Body of pancreas (tissue), 4 donors: Measurements from ENCODE around the gene CDK11B. TPM values are rescaled to one million over a fixed set of nuclear protein-coding genes. Genes with fewer than 3 reads are reported as not detected.

ENCODE experiments used
- ATAC-seq: fragments of 150-250 bp; one replicate; pipeline ENCODE4 v1.9.1; 2016
- DNase-seq, 4 donors: peaks; one replicate each; pipeline ENCODE4 v3.0.0-alpha.2; 2019
- H3K27ac ChIP-seq, 4 donors: fragments of 200-600 bp; sonication (generic); 1 replicate in 3 of 4; 2 replicates in 1 of 4; pipeline versions ENCODE4 v1.5.1 to v1.6.1; 2016 to 2019; ENCODE audit warnings: mild to moderate bottlenecking in 1 of 4, mixed read lengths in 1 of 4, moderate library complexity in 1 of 4
- H3K27me3 ChIP-seq, 2 donors: fragments of 200-600 bp; sonication (generic); one replicate each; pipeline ENCODE4 v1.6.0; 2016; ENCODE audit warnings: mild to moderate bottlenecking in 1 of 2
- H3K36me3 ChIP-seq, 2 donors: fragments of 200-600 bp; sonication (generic); replicated peaks in 1 of 2; 2 replicates each; pipeline ENCODE4 v1.5.1; 2016; ENCODE audit warnings: low read depth in 2 of 2; ENCODE audit not compliant: insufficient read depth in 1 of 2
- H3K4me1 ChIP-seq: fragments of 200-600 bp; sonication (generic); one replicate; pipeline ENCODE4 v1.6.0; 2016
- H3K4me3 ChIP-seq, 2 donors: fragments of 200-600 bp; sonication (generic); 1 replicate in 1 of 2; 2 replicates in 1 of 2; pipeline ENCODE4 v1.5.1; 2016 to 2019
- H3K9me3 ChIP-seq, 3 donors: fragments of 200-600 bp; sonication (generic); 1 replicate in 2 of 3; 2 replicates in 1 of 3; pipeline ENCODE4 v1.5.1; 2016
- CTCF ChIP-seq, 7 experiments: fragments of 450-650 bp in 4 of 7; fragments of 200-600 bp in 3 of 7; sonication (generic) in 3 of 7; IDR thresholded peaks; one replicate each; pipeline ENCODE4 v1.5.1; 2016 to 2019; ENCODE audit warnings: antibody characterized with exemption in 7 of 7
- POLR2A ChIP-seq, 3 donors: fragments of 450-650 bp; IDR thresholded peaks; one replicate each; pipeline ENCODE4 v1.6.1; 2016; ENCODE audit warnings: antibody characterized with exemption in 3 of 3, mild to moderate bottlenecking in 2 of 3
- WGBS, 2 donors: methylation state at CpG; one replicate each; pipeline ENCODE4 v1.1.5; 2017; 5-methylcytosine and 5-hydroxymethylcytosine counted together
- intact Hi-C: fragments of 100-400 bp; cut with DNase I; formaldehyde crosslinking; loops from one replicate; pipeline ENCODE4 v1.15.1; 2023
- total RNA-seq, 2 donors: library from RNA; depleted of rRNA; stranded (reverse); fragments of >200 nt; gene quantifications; one replicate each; pipeline ENCODE4 v1.1.0, GENCODE V29; 2016

Gene CDK11B
- total RNA-seq, 2 donors from 2014 or later = 14.5 to 45.5 TPM

DNA sequence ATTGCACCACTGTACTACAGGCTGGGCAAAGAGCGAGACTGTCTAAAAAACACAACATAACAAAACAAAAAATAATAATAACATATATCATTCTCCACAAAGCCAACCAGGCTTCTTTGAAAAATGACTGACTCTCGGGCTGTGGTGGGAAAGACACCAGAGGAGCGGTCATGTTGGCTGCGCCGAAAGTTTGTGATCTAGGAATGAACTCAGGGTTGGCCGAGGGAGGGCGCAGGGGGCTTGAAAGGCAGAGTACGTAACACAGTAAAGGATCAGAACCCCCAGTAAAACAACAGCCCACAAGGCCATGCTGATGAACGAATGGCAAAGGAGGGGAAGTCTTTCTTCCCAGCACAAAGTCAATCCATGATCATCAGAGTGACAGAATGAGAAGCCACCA lies 29.0 kb upstream of the CDK11B start:
- 88 to 89% methylated on average over 9 of the region's 9 CpGs for WGBS, 2 donors
- Histone ChIP-seq H3K27me3 (no peaks in the 10 kb centered on the region), H3K9me3 (no peaks in the 10 kb centered on the region), H3K27ac (no peak overlapping the region), H3K36me3 (no peaks in the 10 kb centered on the region), H3K4me3 (no peak overlapping the region), H3K4me1 (no peaks in the 10 kb centered on the region)
- ATAC-seq (no peak), DNase-seq (peak in 1 of 4 donors; percentile 5)
- intact Hi-C loops = no loop called here
- TF ChIP-seq POLR2A (IDR thresholded peaks at IDR 0.05) = no peak
- no peak for TF ChIP-seq CTCF (IDR thresholded peaks at IDR 0.05)

- no peaks in the 10 kb centered on the region for H3K36me3 ChIP-seq
- whole genome bisulfite sequencing, 2 donors = 84 to 88% methylated on average over 16 to 28 of the region's 28 CpGs
- no peak for TF ChIP-seq POLR2A (IDR thresholded peaks at IDR 0.05)
- no peak for TF ChIP-seq CTCF (IDR thresholded peaks at IDR 0.05)
- no peak overlapping the region for H3K4me3 ChIP-seq
- H3K27ac ChIP-seq = no peak overlapping the region
- no peaks in the 10 kb centered on the region for H3K9me3 ChIP-seq
- H3K27me3 ChIP-seq = no peaks in the 10 kb centered on the region
- no peak for ATAC-seq
- H3K4me1 ChIP-seq = peaks cover 13% of the 10 kb centered on the region
- DNase-seq = no peak
- intact Hi-C loops = no loop called here
Observed at GRCh38 chr1:1684031-1684681, 25.4 kb upstream of the CDK11B start.

DNA sequence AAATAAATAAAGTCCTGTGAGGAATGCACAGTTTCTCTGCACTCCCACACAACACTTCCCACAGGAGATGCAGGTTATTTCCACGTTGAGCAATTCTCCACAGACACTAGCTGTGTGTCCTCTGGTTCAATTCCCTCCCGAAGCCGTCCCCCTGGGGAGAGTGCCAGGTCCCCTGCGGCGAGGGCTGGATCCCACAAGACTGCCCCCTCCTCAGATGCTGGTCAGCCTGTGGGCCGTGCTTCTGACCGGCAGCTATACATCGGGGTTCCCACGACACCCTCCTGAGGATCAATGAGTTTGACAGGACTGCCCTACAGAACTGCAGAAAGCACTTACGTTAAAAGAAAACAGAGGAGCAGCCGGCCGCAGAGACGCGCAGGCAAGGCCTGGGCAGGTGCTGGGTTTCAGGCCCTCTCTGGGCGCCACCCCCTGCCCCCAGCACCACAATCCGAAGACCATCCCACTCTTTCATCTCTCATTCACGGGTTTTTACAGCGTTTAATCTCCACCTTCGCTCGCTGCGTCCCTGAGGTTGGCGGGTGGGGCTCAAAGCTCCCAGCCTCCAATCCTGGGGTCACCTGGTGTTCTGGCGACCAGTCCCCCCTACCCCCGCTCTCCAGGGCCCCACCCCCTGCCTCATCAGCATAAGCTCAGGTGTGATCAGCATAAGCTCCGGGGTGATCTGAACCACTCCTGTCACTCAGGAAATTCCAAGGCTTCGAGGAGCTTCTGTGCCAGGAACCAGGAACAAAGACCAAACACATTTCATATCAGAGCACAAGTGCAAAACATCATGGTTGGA lies 24.5 kb upstream of the CDK11B start:
- H3K9me3 ChIP-seq = no peaks in the 10 kb centered on the region
- intact Hi-C loops = no loop called here
- H3K36me3 ChIP-seq = no peaks in the 10 kb centered on the region
- no peaks in the 10 kb centered on the region for H3K27me3 ChIP-seq
- peak overlapping the region in 1 of 4 donors; percentile 0 for H3K27ac ChIP-seq
- no peak overlapping the region for H3K4me3 ChIP-seq
- no peak for DNase-seq
- H3K4me1 ChIP-seq = peaks cover 22% of the 10 kb centered on the region
- 65 to 81% methylated on average over 26 of the region's 26 CpGs for WGBS, 2 donors
- no peak for ATAC-seq
- TF ChIP-seq CTCF (IDR thresholded peaks at IDR 0.05) = no peak
- no peak for TF ChIP-seq POLR2A (IDR thresholded peaks at IDR 0.05)

GRCh38 chr1:1680912-1681273 lies 22.1 kb upstream of the CDK11B start:
- H3K4me1 ChIP-seq = peaks cover 24% of the 10 kb centered on the region
- WGBS, 2 donors = 45 to 57% methylated on average over 11 of the region's 11 CpGs
- H3K27ac ChIP-seq = no peak overlapping the region
- H3K9me3 ChIP-seq = no peaks in the 10 kb centered on the region
- H3K36me3 ChIP-seq = no peaks in the 10 kb centered on the region
- DNase-seq (peak in 2 of 4 donors; percentile 27 to 41), ATAC-seq (no peak)
- intact Hi-C loops = no loop called here
- no peaks in the 10 kb centered on the region for H3K27me3 ChIP-seq
- TF ChIP-seq CTCF (IDR thresholded peaks at IDR 0.05) = no peak
- TF ChIP-seq POLR2A (IDR thresholded peaks at IDR 0.05) = no peak
- no peak overlapping the region for H3K4me3 ChIP-seq
